GM13976 (cell line): ENCODE results near the gene IDH3A.
A peak's percentile ranks its signal among the peaks of the same experiment; 100 is the strongest.

Source experiments
- DNase-seq: peaks from one replicate; pipeline ENCODE4 v3.0.0; 2012; ENCODE audit warnings: low spot score
- in situ Hi-C: fragments of 300-500 bp; cut with MboI; formaldehyde crosslinking; loops from one replicate; pipeline ENCODE4 v1.12.0; 2022; ENCODE audit warnings: low sequenced_read_pairs, mixed read lengths, inconsistent platforms; ENCODE audit not compliant: unreplicated experiment
- TF ChIP-seq, protein P1 (sequence below): IDR thresholded peaks from 2 replicates; pipeline ENCODE4 v1.5.1; 2012; ENCODE audit warnings: borderline replicate concordance, mild to moderate bottlenecking; ENCODE audit not compliant: insufficient read depth; ENCODE audit errors: extremely low read depth, missing control alignments, control extremely low read depth

Gene IDH3A

DNA sequence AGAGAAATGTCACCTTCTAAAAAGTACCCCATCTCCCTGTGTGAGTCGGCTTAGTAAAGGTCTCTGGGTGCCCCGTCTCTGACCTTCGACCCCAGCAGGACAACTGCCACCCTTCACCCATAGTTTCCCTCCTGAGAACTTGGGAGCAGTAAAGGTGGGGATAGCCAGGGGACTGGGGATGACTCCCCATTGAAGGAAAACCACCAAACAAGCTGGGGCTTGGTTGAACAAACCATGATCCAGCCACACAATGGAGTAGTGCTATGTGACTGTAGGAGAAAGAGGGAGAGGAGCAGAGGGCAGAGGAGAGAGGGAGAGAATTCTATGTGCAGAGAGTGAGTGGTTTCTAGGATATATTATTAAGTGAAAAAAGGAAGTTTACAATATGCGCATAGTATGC lies 33.7 kb downstream of the IDH3A start:
- DNase-seq, result no peak
- TF ChIP-seq, protein P1, sequence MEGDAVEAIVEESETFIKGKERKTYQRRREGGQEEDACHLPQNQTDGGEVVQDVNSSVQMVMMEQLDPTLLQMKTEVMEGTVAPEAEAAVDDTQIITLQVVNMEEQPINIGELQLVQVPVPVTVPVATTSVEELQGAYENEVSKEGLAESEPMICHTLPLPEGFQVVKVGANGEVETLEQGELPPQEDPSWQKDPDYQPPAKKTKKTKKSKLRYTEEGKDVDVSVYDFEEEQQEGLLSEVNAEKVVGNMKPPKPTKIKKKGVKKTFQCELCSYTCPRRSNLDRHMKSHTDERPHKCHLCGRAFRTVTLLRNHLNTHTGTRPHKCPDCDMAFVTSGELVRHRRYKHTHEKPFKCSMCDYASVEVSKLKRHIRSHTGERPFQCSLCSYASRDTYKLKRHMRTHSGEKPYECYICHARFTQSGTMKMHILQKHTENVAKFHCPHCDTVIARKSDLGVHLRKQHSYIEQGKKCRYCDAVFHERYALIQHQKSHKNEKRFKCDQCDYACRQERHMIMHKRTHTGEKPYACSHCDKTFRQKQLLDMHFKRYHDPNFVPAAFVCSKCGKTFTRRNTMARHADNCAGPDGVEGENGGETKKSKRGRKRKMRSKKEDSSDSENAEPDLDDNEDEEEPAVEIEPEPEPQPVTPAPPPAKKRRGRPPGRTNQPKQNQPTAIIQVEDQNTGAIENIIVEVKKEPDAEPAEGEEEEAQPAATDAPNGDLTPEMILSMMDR, result no peak
- in situ Hi-C loops, result no loop called here

DNA sequence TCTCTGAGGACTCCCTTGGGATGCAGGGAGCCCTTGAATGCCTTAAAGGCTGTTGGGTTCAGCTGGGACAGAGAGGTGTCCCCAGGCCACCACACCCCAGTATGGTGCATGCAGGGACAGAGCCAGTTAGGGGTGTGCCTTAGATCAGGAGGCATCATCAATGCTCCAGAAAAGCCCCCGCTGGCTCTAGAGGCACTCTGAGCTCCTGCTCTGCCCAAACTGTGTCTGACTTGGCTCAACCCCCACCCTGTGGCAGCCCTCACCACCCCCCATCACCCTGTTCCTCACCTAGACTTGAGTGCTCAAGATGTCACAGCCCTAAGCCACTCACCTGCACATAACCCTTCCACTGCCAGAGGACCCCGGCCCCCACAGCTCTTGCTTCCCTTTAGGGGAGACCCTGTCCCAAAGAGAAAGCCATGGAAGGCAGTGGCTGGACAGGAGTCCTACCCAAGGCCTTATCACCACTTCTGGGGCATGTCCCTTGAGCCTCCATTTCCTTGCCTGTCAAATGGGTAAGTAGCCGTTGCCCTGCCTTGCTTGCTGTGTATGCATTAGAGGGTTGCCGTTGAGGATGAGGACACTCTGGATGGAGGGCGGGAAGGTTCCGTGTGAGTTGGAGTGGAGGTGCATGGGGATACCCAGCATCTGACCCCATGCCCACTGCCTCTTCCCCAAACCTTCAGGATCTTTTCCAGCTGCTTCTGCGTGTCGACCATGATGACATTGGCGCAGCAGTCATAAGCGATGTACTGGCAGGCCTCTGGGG lies 43.8 kb downstream of the IDH3A start:
- TF ChIP-seq, protein P1, result no peak
- in situ Hi-C loops, result loop anchor here (10.0 kb wide), 1 partner anchor 58 kb away; the partner anchor contains the start of gene CIB2
- DNase-seq, result no peak

DNA sequence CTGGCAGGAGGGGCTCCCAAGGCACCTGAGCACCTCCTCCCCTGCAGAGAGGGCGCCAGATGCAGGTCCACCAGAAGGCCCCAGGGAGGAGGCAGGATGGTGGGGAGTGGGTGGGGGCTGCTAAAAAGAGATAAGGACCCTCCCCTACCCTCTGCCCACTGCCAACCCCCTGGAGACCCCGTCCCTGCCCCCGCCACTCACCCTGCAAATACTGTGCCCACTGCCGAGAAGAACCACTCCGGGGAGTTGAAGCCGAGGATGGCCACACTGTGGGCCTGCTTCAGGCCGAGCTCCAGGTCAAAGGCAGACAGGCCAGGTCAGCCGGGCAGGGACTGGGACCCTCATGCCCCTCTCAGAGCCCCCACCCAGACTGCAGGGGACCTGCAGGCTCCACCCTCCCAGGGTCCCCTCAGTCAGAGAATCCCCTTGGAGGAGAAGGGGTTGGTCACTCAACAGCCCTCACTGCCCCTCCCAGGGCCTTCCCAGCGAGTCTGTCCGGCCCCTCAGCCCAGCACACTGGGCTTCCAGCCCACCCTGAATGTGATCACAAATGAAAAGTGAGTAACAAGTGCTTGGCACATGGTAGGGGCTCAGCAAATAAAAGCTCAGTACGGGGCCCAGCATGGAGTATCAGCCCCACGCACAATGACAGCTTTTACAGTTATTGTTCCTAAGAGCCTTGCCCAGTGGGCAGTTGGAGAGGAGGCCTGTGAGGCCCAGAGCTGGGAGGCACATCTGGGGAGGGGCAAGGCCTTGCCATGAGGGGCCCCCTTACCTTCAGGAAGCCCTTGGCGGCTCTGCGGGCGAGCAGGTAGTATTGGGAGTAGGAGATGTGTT lies 44.8 kb downstream of the IDH3A start:
- TF ChIP-seq, protein P1, result no peak
- in situ Hi-C loops, result loop anchor here (10.0 kb wide), 1 partner anchor 59 kb away; the partner anchor contains the start of gene CIB2
- DNase-seq, result no peak

DNA sequence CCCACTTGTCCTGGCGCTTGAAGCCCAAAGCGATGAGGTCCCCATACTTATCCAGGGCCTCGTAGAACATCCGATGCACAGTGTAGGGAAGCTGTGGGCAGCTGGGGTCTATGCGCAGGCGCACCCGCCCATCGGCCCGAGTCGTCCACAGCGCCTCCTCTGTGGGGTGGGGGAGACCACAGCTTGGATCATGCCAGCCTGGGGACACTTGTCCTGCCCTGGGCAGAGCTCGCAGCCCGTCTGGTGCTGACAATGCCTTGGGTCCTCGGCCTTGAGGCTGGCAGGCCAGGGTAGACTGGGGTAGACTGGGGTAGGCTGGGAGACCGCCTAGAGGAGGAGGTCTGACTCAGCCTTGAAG lies 45.4 kb downstream of the IDH3A start:
- no peak for DNase-seq
- in situ Hi-C loops, result loop anchor here (10.0 kb wide), 1 partner anchor 60 kb away; the partner anchor contains the start of gene CIB2
- TF ChIP-seq, protein P1, result no peak

DNA sequence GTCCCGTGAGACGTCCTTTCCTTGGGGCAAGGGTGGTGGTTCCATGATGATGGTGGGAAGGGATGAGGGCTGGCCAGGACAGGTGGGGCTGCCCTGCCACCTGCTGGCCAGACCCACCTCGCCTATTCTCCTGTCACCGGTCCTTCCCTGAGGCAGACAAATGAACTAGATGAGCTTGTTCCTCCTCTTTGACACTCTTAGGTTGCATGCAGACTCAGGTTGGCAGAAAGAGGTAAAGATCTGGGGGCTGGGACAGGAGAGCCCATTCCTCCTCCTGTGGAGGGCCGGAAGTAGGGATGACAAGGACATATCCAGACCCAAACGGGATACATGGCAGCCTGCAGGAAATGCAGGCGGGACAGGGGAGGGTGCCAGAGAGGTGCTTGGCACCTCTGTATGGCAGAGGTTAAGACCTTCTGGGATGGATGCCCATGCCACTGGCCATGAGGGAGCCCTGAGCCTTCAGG lies 46.6 kb downstream of the IDH3A start:
- TF ChIP-seq, protein P1, result peak; percentile 85
- DNase-seq, result peak; percentile 88
- in situ Hi-C loops, result loop anchor here (5.0 to 10.0 kb wide), 2 partner anchors 61 to 83 kb away; partner anchors contain the start of gene CIB2

DNA sequence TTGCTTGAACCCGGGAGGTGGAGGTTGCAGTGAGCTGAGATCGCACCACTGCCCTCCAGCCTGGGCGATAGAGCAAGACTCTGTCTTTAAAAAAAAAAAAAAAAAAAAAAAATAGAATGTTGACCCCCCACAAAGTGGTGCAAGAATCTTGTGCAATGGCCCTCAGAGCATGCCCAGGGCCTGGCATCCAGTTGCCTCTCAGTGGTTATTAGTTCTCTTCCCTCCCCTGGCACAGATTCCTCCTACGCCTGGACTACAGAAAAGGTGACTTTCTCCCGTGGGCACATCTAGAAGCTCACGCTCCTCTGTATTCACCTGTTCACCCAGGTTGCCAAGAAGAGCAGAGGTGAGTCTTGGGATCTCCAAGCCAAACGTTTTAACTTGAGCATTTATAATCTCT lies 48.5 kb downstream of the IDH3A start:
- DNase-seq, result no peak
- TF ChIP-seq, protein P1, result no peak
- in situ Hi-C loops, result loop anchor here (5.0 to 10.0 kb wide), 2 partner anchors 63 to 85 kb away; partner anchors contain the start of gene CIB2
